CD14-positive monocyte (primary cell): ENCODE data around the gene AGFG1. TPM values are rescaled to one million over a fixed set of nuclear protein-coding genes. Genes with fewer than 3 reads are reported as not detected.
A peak's percentile ranks its signal among the peaks of the same experiment; 100 is the strongest.

Source experiments
- DNase-seq, 3 donors: peaks; one replicate each; pipeline ENCODE4 v3.0.0-alpha.2; 2011 to 2022
- H2AFZ ChIP-seq: 2 replicates; pipeline ENCODE4 v1.6.0; 2012; ENCODE audit warnings: mild to moderate bottlenecking, low read depth, low read length, inconsistent platforms; ENCODE audit not compliant: insufficient read depth, poor library complexity, severe bottlenecking
- H3K27ac ChIP-seq, 2 donors: 1 replicate in 1 of 2; 2 replicates in 1 of 2; pipeline ENCODE4 v1.5.1; 2012 to 2013; ENCODE audit warnings: low read length in 2 of 2, control low read depth in 1 of 2, inconsistent platforms in 1 of 2, low read depth in 1 of 2, mild to moderate bottlenecking in 1 of 2
- H3K27me3 ChIP-seq, 2 donors: one replicate each; pipeline versions ENCODE4 v1.6.0 to v1.6.1; 2011 to 2013; ENCODE audit warnings: low read length in 2 of 2; ENCODE audit not compliant: control insufficient read depth in 2 of 2, insufficient read depth in 2 of 2
- H3K36me3 ChIP-seq, 2 donors: replicated peaks in 1 of 2; 1 replicate in 1 of 2; 2 replicates in 1 of 2; pipeline versions ENCODE4 v1.5.1 to v1.6.1; 2012 to 2013; ENCODE audit warnings: low read length in 2 of 2, control low read depth in 1 of 2, inconsistent platforms in 1 of 2, mild to moderate bottlenecking in 1 of 2; ENCODE audit not compliant: insufficient read depth in 2 of 2, control insufficient read depth in 1 of 2
- H3K4me1 ChIP-seq, 2 donors: 1 replicate in 1 of 2; 2 replicates in 1 of 2; pipeline versions ENCODE4 v1.5.1 to v1.6.1; 2012 to 2013; ENCODE audit warnings: low read length in 2 of 2, control low read depth in 1 of 2, inconsistent platforms in 1 of 2, mild to moderate bottlenecking in 1 of 2, moderate library complexity in 1 of 2; ENCODE audit not compliant: insufficient read depth in 2 of 2, control insufficient read depth in 1 of 2
- H3K4me2 ChIP-seq: replicated peaks from 2 replicates; pipeline ENCODE3; 2012; ENCODE audit warnings: low read length, moderate library complexity, mild to moderate bottlenecking; ENCODE audit not compliant: poor library complexity, severe bottlenecking; ENCODE audit errors: extremely low read depth
- H3K4me3 ChIP-seq, 3 experiments: fragments of 200-600 bp in 1 of 3; sonication (generic) in 1 of 3; replicated peaks in 1 of 3; 1 replicate in 2 of 3; 2 replicates in 1 of 3; pipeline ENCODE4 v1.5.1; 2011 to 2013; ENCODE audit warnings: low read length in 3 of 3, mild to moderate bottlenecking in 3 of 3, control low read depth in 2 of 3, low read depth in 2 of 3, inconsistent platforms in 1 of 3, moderate library complexity in 1 of 3
- H3K79me2 ChIP-seq: 2 replicates; pipeline ENCODE4 v1.6.0; 2012; ENCODE audit warnings: mild to moderate bottlenecking, control low read depth, inconsistent platforms, low read length, moderate library complexity; ENCODE audit not compliant: insufficient read depth
- H3K9ac ChIP-seq: 2 replicates; pipeline ENCODE4 v1.6.0; 2017; ENCODE audit warnings: low read length, mild to moderate bottlenecking; ENCODE audit not compliant: insufficient read depth, poor library complexity, severe bottlenecking
- H3K9me3 ChIP-seq, 2 donors: replicated peaks in 1 of 2; 1 replicate in 1 of 2; 2 replicates in 1 of 2; pipeline versions ENCODE4 v1.5.1 to v1.6.1; 2012 to 2013; ENCODE audit warnings: low read length in 2 of 2, control low read depth in 1 of 2; ENCODE audit not compliant: control insufficient read depth in 1 of 2, insufficient read depth in 1 of 2
- H4K20me1 ChIP-seq: 2 replicates; pipeline ENCODE4 v1.6.0; 2012; ENCODE audit warnings: mild to moderate bottlenecking, low read length, control low read depth, moderate library complexity; ENCODE audit not compliant: insufficient read depth
- H3K27ac Mint-ChIP-seq, 7 donors: one replicate each; pipeline ENCODE4 v1.8.0; 2020; ENCODE audit warnings: mild to moderate bottlenecking in 7 of 7, mixed read lengths in 7 of 7, moderate library complexity in 6 of 7, inconsistent platforms in 2 of 7
- H3K27me3 Mint-ChIP-seq, 3 donors: one replicate each; pipeline ENCODE4 v1.8.0; 2021 to 2022; ENCODE audit warnings: low read depth in 3 of 3, mild to moderate bottlenecking in 3 of 3, mixed read lengths in 3 of 3, moderate library complexity in 3 of 3, inconsistent platforms in 1 of 3
- H3K36me3 Mint-ChIP-seq, 2 donors: one replicate each; pipeline ENCODE4 v1.8.0; 2020; ENCODE audit warnings: mixed read lengths in 2 of 2, inconsistent platforms in 1 of 2, mild to moderate bottlenecking in 1 of 2
- H3K4me1 Mint-ChIP-seq: one replicate; pipeline ENCODE4 v1.8.0; 2020; ENCODE audit warnings: mild to moderate bottlenecking, mixed read lengths
- H3K4me3 Mint-ChIP-seq, 2 donors: one replicate each; pipeline ENCODE4 v1.8.0; 2020; ENCODE audit warnings: mild to moderate bottlenecking in 2 of 2, mixed read lengths in 2 of 2, moderate library complexity in 1 of 2
- H3K9me3 Mint-ChIP-seq, 7 donors: one replicate each; pipeline ENCODE4 v1.8.0; 2020 to 2022; ENCODE audit warnings: mixed read lengths in 7 of 7, mild to moderate bottlenecking in 6 of 7, moderate library complexity in 6 of 7, inconsistent platforms in 2 of 7
- WGBS: methylation state at CpG from one replicate; pipeline ENCODE4 v1.1.5; 2013; ENCODE audit warnings: missing lambda C conversion rate; ENCODE audit not compliant: insufficient coverage; 5-methylcytosine and 5-hydroxymethylcytosine counted together
- intact Hi-C, 2 donors: fragments of 100-400 bp; cut with micrococcal nuclease; formaldehyde crosslinking; loops; one replicate each; pipeline versions ENCODE4 v1.15.0 to v1.15.1; 2023
- polyA plus RNA-seq, 3 donors: library from polyadenylated mRNA; depleted of rRNA in 1 of 3; unstranded in 2 of 3; stranded (reverse) in 1 of 3; fragments of 300-500 nt in 2 of 3; fragments of >200 nt in 1 of 3; fragmentation: Illumina TruSeq in 2 of 3; gene quantifications; 1 replicate in 2 of 3; 2 replicates in 1 of 3; pipeline ENCODE4 v1.2.3, GENCODE V29; 2012 to 2021
- TF ChIP-seq, protein P1 (sequence below): fragments of 200-600 bp; IDR thresholded peaks from one replicate; pipeline ENCODE4 v1.8.0; 2022; ENCODE audit warnings: antibody characterized with exemption, mild to moderate bottlenecking

AGFG1 gene
- polyA plus RNA-seq, 3 donors = 17.3 to 76.1 (median 56.9) TPM

GRCh38 chr2:227513113-227513512 lies 41.2 kb downstream of the AGFG1 start:
- no peak overlapping the region for H3K4me2 ChIP-seq
- intact Hi-C loops = no loop called here
- H3K36me3 ChIP-seq = peaks cover 0 to 8% of the 10 kb centered on the region in 2 donors
- H3K9me3 ChIP-seq = no peaks in the 10 kb centered on the region
- no peak for DNase-seq
- H3K4me3 ChIP-seq = no peak overlapping the region
- H3K27ac Mint-ChIP-seq = peak overlapping the region in 4 of 7 donors; percentile 5 to 74 (median 38)
- H3K4me1 ChIP-seq = peaks cover 36 to 48% of the 10 kb centered on the region in 2 donors
- no peak overlapping the region for H2AFZ ChIP-seq
- H3K9me3 Mint-ChIP-seq = no peaks in the 10 kb centered on the region
- H3K4me3 Mint-ChIP-seq = no peak overlapping the region
- no peaks in the 10 kb centered on the region for H3K27me3 ChIP-seq
- TF ChIP-seq, protein P1, sequence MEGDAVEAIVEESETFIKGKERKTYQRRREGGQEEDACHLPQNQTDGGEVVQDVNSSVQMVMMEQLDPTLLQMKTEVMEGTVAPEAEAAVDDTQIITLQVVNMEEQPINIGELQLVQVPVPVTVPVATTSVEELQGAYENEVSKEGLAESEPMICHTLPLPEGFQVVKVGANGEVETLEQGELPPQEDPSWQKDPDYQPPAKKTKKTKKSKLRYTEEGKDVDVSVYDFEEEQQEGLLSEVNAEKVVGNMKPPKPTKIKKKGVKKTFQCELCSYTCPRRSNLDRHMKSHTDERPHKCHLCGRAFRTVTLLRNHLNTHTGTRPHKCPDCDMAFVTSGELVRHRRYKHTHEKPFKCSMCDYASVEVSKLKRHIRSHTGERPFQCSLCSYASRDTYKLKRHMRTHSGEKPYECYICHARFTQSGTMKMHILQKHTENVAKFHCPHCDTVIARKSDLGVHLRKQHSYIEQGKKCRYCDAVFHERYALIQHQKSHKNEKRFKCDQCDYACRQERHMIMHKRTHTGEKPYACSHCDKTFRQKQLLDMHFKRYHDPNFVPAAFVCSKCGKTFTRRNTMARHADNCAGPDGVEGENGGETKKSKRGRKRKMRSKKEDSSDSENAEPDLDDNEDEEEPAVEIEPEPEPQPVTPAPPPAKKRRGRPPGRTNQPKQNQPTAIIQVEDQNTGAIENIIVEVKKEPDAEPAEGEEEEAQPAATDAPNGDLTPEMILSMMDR = no peak
- H4K20me1 ChIP-seq = peaks cover 100% of the 10 kb centered on the region
- peaks cover 20 to 23% of the 10 kb centered on the region in 2 donors for H3K36me3 Mint-ChIP-seq
- H3K27ac ChIP-seq = peak overlapping the region in 1 of 2 donors; percentile 49
- H3K9ac ChIP-seq = no peak overlapping the region
- H3K4me1 Mint-ChIP-seq = peaks cover 84% of the 10 kb centered on the region
- peaks cover 100% of the 10 kb centered on the region for H3K79me2 ChIP-seq
- no CpG with 5 or more reads among the region's 1 CpG for WGBS
- H3K27me3 Mint-ChIP-seq = peaks cover 0 to 3% (median 1%) of the 10 kb centered on the region in 3 donors

DNA sequence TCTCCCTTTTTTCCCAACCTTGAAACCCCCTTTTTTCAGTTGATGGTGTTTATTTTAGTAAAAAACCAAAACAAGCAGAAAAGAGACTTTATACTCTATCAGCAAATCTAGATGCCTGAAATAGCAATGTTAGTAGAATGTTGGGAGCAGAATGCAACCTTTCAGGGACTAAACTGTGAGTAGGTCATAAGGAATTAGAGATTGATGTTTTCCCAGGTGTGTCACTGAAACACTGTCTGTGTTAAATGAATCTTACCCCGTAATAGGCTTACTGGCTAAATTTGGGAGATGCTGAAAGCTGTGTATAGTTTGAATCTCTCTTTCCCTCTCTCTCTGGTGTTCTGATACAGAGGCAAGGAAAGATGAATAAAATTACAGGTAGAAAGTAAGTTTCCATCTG lies 43.8 kb downstream of the AGFG1 start:
- WGBS = no CpG with 5 or more reads among the region's 1 CpG
- Histone ChIP-seq H3K27ac (peak overlapping the region in 1 of 2 donors; percentile 65), H3K9ac (no peak overlapping the region), H4K20me1 (peaks cover 100% of the 10 kb centered on the region), H3K79me2 (peaks cover 100% of the 10 kb centered on the region), H2AFZ (no peak overlapping the region), H3K4me2 (no peak overlapping the region), H3K36me3 (peaks cover 3 to 16% of the 10 kb centered on the region in 2 donors), H3K4me1 (peaks cover 39 to 67% of the 10 kb centered on the region in 2 donors), H3K9me3 (no peaks in the 10 kb centered on the region), H3K27me3 (no peaks in the 10 kb centered on the region), H3K4me3 (no peak overlapping the region)
- Mint-ChIP-seq H3K4me1 (peaks cover 83% of the 10 kb centered on the region), H3K9me3 (no peaks in the 10 kb centered on the region), H3K27ac (peak overlapping the region in 4 of 7 donors; percentile 1 to 83 (median 50)), H3K4me3 (no peak overlapping the region), H3K36me3 (peaks cover 25 to 26% of the 10 kb centered on the region in 2 donors), H3K27me3 (peaks cover 0 to 3% (median 1%) of the 10 kb centered on the region in 3 donors)
- TF ChIP-seq, protein P1 = no peak
- DNase-seq = no peak
- intact Hi-C loops = loop anchor here in 1 of 2 donors (5.0 kb wide), 1 partner anchor 33 kb away; no protein-coding TSS in a partner anchor
